ENCODE results near the gene RMDN3.
A peak's percentile ranks its signal among the peaks of the same experiment; 100 is the strongest.

The RMDN3 gene

GRCh38 chr15:40793216-40793989 lies 38.3 kb upstream of the RMDN3 start:
- H3K4me3 ChIP-seq (ENCODE audit: control insufficient read depth, low read depth, low read length), result no peak overlapping the region
- DNase-seq (ENCODE audit: low read depth), result peak; percentile 78
- TF ChIP-seq, protein P1, sequence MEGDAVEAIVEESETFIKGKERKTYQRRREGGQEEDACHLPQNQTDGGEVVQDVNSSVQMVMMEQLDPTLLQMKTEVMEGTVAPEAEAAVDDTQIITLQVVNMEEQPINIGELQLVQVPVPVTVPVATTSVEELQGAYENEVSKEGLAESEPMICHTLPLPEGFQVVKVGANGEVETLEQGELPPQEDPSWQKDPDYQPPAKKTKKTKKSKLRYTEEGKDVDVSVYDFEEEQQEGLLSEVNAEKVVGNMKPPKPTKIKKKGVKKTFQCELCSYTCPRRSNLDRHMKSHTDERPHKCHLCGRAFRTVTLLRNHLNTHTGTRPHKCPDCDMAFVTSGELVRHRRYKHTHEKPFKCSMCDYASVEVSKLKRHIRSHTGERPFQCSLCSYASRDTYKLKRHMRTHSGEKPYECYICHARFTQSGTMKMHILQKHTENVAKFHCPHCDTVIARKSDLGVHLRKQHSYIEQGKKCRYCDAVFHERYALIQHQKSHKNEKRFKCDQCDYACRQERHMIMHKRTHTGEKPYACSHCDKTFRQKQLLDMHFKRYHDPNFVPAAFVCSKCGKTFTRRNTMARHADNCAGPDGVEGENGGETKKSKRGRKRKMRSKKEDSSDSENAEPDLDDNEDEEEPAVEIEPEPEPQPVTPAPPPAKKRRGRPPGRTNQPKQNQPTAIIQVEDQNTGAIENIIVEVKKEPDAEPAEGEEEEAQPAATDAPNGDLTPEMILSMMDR (IDR thresholded peaks at IDR 0.05; ENCODE audit: control insufficient read depth, insufficient read depth, low read depth, low read length, missing control alignments), result no peak

GRCh38 chr15:40792394-40792793 lies 37.3 kb upstream of the RMDN3 start:
- TF ChIP-seq, protein P1 (IDR thresholded peaks at IDR 0.05; ENCODE audit: control insufficient read depth, insufficient read depth, low read depth, low read length, missing control alignments), result no peak
- H3K4me3 ChIP-seq (ENCODE audit: control insufficient read depth, low read depth, low read length), result no peak overlapping the region
- DNase-seq (ENCODE audit: low read depth), result no peak

- no peak overlapping the region for H3K4me3 ChIP-seq (ENCODE audit: control insufficient read depth, low read depth, low read length)
- no peak for DNase-seq (ENCODE audit: low read depth)
- TF ChIP-seq, protein P1 (IDR thresholded peaks at IDR 0.05; ENCODE audit: control insufficient read depth, insufficient read depth, low read depth, low read length, missing control alignments), result no peak
Observed at GRCh38 chr15:40790718-40791117, 35.7 kb upstream of the RMDN3 start.

DNA sequence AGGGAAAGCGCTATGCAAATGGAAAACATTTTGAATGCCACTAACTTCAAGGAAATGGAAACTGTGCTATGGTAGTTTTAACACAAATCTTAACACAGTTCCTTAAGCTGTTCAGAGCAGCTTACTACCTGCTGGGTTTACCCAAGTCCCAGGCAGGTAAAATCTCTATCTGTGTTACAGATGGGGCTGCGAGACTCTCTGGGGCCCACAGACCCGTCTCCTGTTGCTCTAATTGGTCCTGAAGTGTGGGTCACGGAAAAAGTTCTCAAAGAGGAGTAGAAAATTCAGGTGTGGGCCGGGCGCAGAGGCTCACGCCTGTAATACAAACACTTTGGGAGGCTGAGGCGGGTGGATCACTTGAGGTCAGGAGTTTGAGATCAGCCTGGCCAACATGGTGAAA lies 34.9 kb upstream of the RMDN3 start:
- no peak overlapping the region for H3K4me3 ChIP-seq (ENCODE audit: control insufficient read depth, low read depth, low read length)
- TF ChIP-seq, protein P1 (IDR thresholded peaks at IDR 0.05; ENCODE audit: control insufficient read depth, insufficient read depth, low read depth, low read length, missing control alignments), result no peak
- no peak for DNase-seq (ENCODE audit: low read depth)

- H3K4me3 ChIP-seq (ENCODE audit: control insufficient read depth, low read depth, low read length), result no peak overlapping the region
- DNase-seq (ENCODE audit: low read depth), result no peak
- TF ChIP-seq, protein P1 (IDR thresholded peaks at IDR 0.05; ENCODE audit: control insufficient read depth, insufficient read depth, low read depth, low read length, missing control alignments), result no peak
Observed at GRCh38 chr15:40789119-40789518, 34.1 kb upstream of the RMDN3 start.

DNA sequence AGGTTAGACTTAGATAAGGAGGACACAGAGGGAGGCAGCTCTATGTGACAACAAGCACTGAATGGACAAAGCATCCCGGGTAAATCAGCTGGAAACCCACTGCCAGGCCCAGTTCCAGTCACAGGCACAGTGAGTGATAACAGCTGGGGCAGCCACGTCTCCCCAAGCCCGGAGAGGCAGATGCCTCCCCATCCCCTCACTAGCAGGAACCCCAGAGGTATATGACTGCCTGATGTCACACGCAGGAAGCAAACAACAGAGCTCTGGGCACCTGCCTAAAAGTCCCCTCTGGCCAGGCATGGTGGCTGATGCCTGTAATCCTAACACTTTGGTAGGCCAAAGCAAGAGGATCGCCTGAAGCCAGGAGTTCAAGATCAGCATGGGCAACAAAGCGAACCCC lies 32.9 kb upstream of the RMDN3 start:
- DNase-seq (ENCODE audit: low read depth), result no peak
- TF ChIP-seq, protein P1 (IDR thresholded peaks at IDR 0.05; ENCODE audit: control insufficient read depth, insufficient read depth, low read depth, low read length, missing control alignments), result no peak
- no peak overlapping the region for H3K4me3 ChIP-seq (ENCODE audit: control insufficient read depth, low read depth, low read length)
